GF-D8 (cell line): ENCODE results near the gene MTMR6.

ENCODE experiments used
- DNase-seq: peaks from one replicate; lab custom pipeline; 2025; lab: John Stamatoyannopoulos, UW

The MTMR6 gene

DNA sequence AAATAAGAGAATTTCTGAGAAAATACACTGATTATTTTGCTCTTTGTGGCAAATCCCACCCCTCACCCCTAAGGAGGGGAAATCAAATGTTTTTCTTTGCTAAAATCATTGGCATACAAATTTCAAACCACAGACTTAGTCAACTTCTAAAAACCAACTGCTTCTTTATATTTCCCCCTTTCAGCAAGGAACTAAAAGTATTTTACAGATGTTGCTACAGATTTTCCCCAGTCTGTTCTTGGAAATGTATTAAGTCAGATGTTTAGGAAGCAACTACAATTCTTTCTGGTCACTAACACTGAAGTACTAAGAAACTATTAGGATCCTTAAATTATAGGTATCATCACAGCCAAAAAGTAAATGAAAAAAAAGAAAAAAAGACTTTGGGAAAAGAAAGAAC lies 6.9 kb downstream of the MTMR6 start:
- DNase-seq = peak; percentile 49

DNA sequence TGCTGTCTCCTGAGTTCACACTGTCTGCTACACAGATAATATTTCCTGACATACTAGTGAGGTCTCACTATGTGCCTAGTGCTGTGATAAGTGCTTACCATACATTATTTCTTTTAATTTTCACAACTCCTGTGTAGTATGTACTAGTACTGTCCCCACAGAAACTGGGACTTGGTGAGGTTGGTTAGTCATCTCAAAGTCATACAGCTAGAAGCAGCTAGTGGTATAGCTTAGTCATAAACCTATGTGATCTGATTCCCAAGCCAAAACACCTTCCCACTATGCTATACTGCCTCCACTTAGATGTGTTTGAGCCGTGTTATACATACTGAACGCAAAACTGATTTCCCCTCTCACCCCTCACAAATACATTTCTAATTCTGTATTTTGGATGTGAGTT lies 10.5 kb downstream of the MTMR6 start:
- DNase-seq = no peak

GRCh38 chr13:25268561-25268960 lies 18.7 kb downstream of the MTMR6 start:
- no peak for DNase-seq

GRCh38 chr13:25267715-25268114 lies 19.6 kb downstream of the MTMR6 start:
- peak; percentile 24 for DNase-seq

DNA sequence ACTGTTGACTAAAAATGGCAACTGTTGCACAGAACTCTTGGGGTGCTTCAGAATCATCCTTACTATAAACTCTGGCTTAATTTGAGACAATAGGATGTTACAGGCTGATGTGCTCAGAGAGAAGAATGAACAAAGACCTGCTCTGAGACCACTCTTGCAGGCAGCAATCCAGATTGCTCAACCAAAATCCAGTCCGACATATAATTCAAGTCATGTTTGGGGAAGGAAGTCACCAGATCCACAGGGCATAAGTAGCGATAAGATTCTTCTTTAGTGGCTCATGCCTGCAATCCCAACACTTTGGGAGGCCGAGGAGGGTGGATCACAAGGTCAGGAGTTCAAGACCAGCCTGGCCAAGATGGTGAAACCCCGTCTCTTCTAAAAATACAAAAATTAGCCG lies 20.6 kb downstream of the MTMR6 start:
- no peak for DNase-seq

GRCh38 chr13:25262261-25262660 lies 25.0 kb downstream of the MTMR6 start:
- DNase-seq = no peak

DNA sequence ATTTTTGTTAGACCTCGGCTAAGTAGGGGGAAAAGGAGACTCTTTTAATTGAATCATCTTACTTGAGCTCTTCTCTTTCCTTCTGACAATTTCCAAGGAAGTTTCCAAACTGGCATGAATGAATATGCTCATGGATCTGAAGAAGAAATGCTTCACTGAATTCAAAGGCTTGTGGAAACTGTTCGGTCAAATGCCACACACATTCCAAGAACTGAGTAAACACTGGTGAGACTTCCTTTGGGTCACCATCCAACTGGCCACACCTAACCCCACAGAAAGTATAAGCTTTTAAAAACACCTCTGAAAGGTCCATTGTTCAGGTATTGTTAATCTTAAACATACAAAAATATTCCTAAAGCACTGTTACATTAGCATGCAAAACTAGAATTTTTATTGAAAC lies 33.6 kb downstream of the MTMR6 start:
- DNase-seq = no peak

- no peak for DNase-seq
Measured at GRCh38 chr13:25252752-25253151, 34.5 kb downstream of the MTMR6 start.

DNA sequence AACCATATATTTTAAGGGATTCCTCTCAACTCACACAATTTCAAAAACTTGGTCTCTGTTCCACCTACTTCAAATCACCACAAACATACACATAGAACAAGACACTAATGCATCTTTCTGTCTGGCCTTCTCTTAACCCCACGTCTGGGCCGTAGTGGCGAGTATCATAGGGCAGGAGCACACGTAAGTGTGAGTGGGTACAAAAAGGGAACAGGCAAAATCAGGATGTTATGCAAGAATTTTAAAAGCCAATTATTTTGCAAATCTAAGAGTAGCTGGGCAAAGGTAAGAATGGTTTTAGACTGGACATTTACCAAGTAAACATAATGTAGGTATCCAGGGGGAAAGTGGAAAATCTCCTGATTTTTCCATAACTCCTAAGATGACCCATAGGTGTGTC lies 35.1 kb downstream of the MTMR6 start:
- no peak for DNase-seq

- DNase-seq = no peak
Measured at GRCh38 chr13:25249001-25249543, 38.2 kb downstream of the MTMR6 start.

DNA sequence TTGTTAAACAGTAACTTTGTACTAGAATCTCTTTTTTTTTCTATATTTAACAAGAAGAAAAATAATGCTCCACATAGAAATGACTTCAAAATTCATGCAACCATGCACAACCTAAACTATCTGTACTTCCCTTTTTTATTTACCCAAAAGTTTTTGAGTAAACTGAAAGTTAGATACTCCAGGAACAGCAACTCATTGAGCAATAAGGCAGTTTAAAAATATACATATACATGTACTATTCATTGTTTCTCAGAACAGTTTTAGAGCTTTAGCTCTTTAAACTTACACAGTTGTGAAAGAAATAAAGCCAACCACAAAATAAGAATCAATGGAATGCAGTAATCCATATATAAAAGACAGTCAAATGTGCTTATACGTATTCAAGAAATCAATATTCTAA lies 39.2 kb downstream of the MTMR6 start:
- no peak for DNase-seq

GRCh38 chr13:25247360-25247759 lies 39.9 kb downstream of the MTMR6 start:
- no peak for DNase-seq

GRCh38 chr13:25244123-25244522 lies 43.2 kb downstream of the MTMR6 start:
- no peak for DNase-seq

DNA sequence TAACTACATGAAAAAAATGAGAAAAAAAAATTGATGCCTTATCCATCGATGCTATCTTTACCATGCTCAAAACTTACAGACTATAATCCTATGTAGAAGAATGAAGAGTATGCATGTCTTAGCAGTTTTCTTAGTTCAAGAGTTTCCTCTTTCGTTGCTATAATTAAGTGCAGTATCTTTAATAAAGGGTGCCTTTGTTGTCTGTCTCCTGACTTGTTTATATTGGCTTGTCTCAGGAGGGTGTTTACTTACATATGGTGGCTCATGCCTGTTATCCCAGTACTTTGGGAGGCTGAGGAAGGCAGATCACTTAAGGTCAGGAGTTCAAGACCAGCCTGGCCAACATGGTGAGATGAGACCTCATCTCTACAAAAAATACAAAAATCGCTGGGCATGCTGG lies 44.3 kb downstream of the MTMR6 start:
- DNase-seq = no peak

- DNase-seq = no peak
Measured at GRCh38 chr13:25241007-25241406, 46.3 kb downstream of the MTMR6 start.

DNA sequence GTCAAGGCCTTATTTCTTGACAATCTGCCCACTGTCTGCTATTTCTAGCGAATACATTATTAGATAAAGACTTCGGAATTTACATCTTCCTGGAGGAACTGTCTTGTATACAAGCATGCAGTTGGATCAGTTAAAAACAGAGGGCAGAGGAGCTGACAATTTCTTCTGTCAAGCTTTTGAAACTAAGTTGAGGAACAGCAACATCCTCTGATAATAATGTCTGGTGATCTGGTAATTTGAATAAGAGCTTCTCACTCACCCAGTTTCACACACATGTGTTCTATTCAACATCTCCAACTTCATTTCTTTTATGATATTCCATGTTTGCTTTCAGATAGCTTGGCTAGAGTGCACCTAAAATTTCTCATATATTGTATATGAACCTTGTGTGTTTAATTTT lies 50.2 kb downstream of the MTMR6 start:
- DNase-seq = no peak

GRCh38 chr13:25233861-25234260 lies 53.4 kb downstream of the MTMR6 start:
- no peak for DNase-seq

DNA sequence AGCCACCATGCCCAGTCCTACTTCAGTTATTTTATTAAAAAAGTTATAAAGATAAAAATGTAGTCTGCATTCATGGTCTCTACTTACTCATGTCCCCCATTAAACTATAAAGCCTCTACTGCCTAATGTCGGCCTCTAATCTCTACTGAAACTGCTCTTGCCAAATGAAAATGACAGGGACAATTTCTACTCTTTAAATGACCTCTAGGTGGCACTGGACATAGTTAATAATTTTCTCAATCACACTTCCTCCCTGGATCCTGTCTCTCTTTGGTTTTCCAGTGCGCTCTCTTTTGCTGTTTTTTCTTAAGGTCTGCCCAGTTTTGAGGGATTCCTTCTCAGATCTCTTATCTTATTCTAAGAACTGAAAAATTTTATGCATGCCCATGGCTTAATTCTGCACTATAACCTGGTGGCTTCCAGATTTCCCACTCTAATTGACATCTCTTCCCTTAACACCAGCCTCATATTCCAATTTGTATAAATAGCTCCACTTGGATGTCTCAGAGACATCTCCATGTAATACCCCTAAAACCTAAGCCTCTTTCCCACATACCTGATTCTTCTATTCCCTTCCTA lies 54.3 kb downstream of the MTMR6 start:
- DNase-seq = peak; percentile 32

DNA sequence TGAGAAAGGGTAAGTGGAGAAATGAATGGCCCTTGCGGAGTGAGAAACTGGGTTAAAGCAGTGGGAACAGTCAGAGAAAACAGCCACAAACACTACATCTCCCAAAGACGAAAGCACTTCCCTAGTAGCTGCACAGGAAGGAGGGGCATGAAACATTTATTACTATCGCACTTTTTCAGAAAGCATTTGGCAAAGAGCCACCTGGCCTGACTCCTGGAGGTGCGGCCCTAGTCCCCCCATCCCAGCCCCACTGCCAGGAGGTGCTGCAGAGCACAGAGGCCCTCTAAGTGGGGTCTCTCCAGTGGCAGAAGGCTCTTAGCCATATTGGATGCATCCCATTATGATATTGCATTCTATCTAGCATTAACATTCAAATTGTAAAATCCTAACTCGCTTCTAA lies 55.8 kb downstream of the MTMR6 start:
- no peak for DNase-seq

DNA sequence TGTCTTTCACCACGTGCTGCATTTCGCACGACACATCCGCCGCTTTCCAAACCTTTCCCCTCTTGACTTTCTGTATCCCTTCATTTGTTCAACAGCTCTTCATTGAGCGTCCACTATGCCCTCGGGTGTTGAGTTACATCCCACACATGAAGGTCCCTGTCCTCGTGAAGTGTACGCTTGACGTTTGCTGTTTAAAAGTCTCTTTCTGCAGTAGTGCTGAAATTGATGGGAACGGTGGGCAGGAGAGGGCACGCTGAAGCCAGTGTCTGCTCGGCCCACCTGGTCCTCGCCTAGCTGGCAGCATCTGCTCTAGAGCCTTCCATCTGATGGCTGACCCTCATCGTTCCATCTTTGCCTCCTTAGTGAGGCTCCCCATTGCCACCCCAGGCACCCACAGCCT lies 59.6 kb downstream of the MTMR6 start:
- no peak for DNase-seq

DNA sequence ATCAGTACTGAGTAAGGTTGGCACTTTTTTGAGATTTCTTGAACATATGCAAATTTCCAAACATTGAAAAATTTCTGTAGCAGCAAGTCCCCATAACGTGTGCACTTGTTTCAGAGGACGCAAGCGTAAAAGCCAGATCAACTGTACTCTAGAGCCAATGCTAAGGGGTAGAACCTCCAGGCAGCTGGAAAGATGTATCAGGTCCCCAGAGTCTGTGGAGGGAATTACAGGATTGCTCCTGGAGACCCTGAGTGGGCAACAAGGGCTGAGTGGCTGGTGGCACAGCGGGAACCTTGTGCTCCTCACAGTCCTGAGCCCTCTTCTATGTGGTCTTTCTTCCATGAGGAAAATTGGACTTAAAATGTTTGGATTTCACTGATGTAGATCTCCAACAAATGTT lies 61.3 kb downstream of the MTMR6 start:
- no peak for DNase-seq

GRCh38 chr13:25224151-25224550 lies 63.1 kb downstream of the MTMR6 start:
- DNase-seq = no peak

GRCh38 chr13:25222740-25223139 lies 64.5 kb downstream of the MTMR6 start:
- no peak for DNase-seq

DNA sequence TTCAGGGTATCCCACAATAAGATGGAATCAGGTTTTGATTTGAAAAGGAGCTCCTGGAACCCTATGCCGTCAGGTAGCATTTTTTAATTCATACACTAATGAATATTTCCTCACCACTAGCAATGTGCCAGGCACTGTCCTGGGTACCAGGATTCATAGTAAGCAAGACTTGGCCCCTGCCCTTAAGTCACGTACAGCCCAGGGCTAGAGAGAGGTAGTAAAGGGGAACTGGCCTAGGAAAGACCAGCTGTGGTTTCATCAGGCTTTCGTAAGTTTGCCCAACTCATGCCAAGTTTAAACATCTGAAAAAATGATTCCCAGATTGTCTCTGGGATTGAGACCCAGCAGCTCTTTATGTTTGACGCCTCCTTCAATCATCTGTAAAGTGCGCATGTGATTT lies 69.3 kb downstream of the MTMR6 start:
- DNase-seq = peak; percentile 15
